Thyroid gland (tissue), 4 donors: ENCODE measurements around the gene STK33. TPM values are rescaled to one million over a fixed set of nuclear protein-coding genes. Genes with fewer than 3 reads are reported as not detected.

ENCODE experiments used
- DNase-seq, 2 donors: peaks; one replicate each; pipeline ENCODE4 v3.0.0-alpha.2; 2019
- H3K27ac ChIP-seq, 3 donors: fragments of 200-600 bp; sonication (generic); 1 replicate in 2 of 3; 2 replicates in 1 of 3; pipeline ENCODE4 v1.5.1; 2016 to 2019; ENCODE audit warnings: mild to moderate bottlenecking in 1 of 3, moderate library complexity in 1 of 3
- H3K27me3 ChIP-seq: fragments of 200-600 bp; sonication (generic); one replicate; pipeline ENCODE4 v1.5.1; 2019
- H3K36me3 ChIP-seq, 2 donors: fragments of 200-600 bp; sonication (generic); one replicate each; pipeline ENCODE4 v1.5.1; 2016 to 2019
- H3K4me1 ChIP-seq, 2 donors: fragments of 200-600 bp; sonication (generic); one replicate each; pipeline ENCODE4 v1.5.1; 2017 to 2019
- H3K4me3 ChIP-seq, 3 donors: fragments of 200-600 bp; sonication (generic); replicated peaks in 1 of 3; 1 replicate in 2 of 3; 2 replicates in 1 of 3; pipeline ENCODE4 v1.5.1; 2016; ENCODE audit warnings: mild to moderate bottlenecking in 1 of 3
- H3K9me3 ChIP-seq: fragments of 200-600 bp; sonication (generic); one replicate; pipeline ENCODE4 v1.5.1; 2017
- POLR2A ChIP-seq, 2 donors: fragments of 450-650 bp; IDR thresholded peaks; one replicate each; pipeline ENCODE4 v1.6.1; 2017; ENCODE audit warnings: antibody characterized with exemption in 2 of 2, mild to moderate bottlenecking in 2 of 2, moderate library complexity in 1 of 2
- WGBS, 2 donors: methylation state at CpG; one replicate each; pipeline ENCODE4 v1.1.5; 2017; 5-methylcytosine and 5-hydroxymethylcytosine counted together
- intact Hi-C: fragments of 100-400 bp; cut with DNase I; formaldehyde crosslinking; loops from one replicate; pipeline ENCODE4 v1.15.1; 2023
- total RNA-seq, 4 donors: library from RNA; depleted of rRNA; stranded (reverse); fragments of >200 nt; gene quantifications; one replicate each; pipeline ENCODE4 v1.2.3, GENCODE V29; 2016
- TF ChIP-seq, protein P1 (sequence below), 6 experiments: fragments of 200-600 bp in 3 of 6; fragments of 450-650 bp in 3 of 6; sonication (generic) in 3 of 6; IDR thresholded peaks; one replicate each; pipeline ENCODE4 v1.5.1; 2016 to 2019; ENCODE audit warnings: antibody characterized with exemption in 6 of 6, mild to moderate bottlenecking in 2 of 6, inconsistent platforms in 1 of 6, moderate library complexity in 1 of 6

Gene STK33
- total RNA-seq, 4 donors from 2014 or later: 29.3 to 49.8 (median 39.9) TPM

DNA sequence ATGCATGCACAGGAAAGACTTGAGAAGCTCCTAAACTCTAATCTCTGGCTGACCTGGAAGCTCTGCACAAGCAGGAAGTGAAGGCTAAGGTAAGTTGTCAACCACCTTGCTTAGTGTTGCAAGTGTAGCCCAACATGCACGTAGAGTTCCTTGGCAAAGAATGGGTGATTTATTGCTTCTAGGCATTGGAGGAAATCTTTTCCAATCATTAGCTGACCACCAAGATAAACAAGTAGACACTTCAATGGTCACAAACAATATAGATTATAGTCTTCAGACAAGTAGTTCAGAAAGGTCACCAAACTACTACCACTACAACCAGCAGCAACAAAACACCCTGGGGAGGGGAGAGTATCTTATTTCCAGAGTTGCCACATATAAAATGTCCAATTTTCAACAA is 105.6 kb downstream of the STK33 start:
- intact Hi-C loops: no loop called here
- TF ChIP-seq, protein P1, sequence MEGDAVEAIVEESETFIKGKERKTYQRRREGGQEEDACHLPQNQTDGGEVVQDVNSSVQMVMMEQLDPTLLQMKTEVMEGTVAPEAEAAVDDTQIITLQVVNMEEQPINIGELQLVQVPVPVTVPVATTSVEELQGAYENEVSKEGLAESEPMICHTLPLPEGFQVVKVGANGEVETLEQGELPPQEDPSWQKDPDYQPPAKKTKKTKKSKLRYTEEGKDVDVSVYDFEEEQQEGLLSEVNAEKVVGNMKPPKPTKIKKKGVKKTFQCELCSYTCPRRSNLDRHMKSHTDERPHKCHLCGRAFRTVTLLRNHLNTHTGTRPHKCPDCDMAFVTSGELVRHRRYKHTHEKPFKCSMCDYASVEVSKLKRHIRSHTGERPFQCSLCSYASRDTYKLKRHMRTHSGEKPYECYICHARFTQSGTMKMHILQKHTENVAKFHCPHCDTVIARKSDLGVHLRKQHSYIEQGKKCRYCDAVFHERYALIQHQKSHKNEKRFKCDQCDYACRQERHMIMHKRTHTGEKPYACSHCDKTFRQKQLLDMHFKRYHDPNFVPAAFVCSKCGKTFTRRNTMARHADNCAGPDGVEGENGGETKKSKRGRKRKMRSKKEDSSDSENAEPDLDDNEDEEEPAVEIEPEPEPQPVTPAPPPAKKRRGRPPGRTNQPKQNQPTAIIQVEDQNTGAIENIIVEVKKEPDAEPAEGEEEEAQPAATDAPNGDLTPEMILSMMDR (IDR thresholded peaks at IDR 0.05): no peak
- TF ChIP-seq POLR2A (IDR thresholded peaks at IDR 0.05): no peak
- 86 to 92% methylated on average over 1 of the region's 1 CpG for WGBS, 2 donors

DNA sequence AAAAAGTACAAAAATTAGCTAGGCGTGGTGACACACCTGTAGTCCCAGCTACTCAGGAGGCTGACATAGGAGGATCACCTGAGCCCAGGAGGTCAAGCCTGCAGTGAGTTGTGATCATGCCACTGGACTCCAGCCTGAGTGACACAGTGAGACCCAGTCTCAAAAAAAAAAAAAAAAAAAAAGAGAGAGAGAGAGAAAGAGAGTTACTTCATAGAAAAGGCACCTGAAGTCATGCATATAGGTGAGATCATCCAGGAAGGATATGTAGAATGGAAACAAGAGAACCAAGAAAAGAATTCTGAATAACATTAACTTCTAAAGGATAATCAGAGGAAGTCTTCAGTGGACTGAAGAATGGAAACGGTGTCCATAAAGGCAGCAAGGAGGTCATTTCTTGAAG is 106.8 kb downstream of the STK33 start:
- DNase-seq: no peak
- intact Hi-C loops: no loop called here
- H3K4me1 ChIP-seq: no peaks in the 10 kb centered on the region
- WGBS, 2 donors: 88 to 92% methylated on average over 2 of the region's 2 CpGs
- no peak for TF ChIP-seq POLR2A (IDR thresholded peaks at IDR 0.05)
- TF ChIP-seq, protein P1 (IDR thresholded peaks at IDR 0.05): no peak
- no peaks in the 10 kb centered on the region for H3K36me3 ChIP-seq
- H3K9me3 ChIP-seq: no peaks in the 10 kb centered on the region
- no peaks in the 10 kb centered on the region for H3K27me3 ChIP-seq
- H3K4me3 ChIP-seq: no peak overlapping the region
- no peak overlapping the region for H3K27ac ChIP-seq

More for the DNA sequence above, 105.6 kb downstream of the STK33 start:
- DNase-seq: no peak
- H3K9me3 ChIP-seq: no peaks in the 10 kb centered on the region
- no peaks in the 10 kb centered on the region for H3K4me1 ChIP-seq
- no peaks in the 10 kb centered on the region for H3K36me3 ChIP-seq
- H3K27ac ChIP-seq: no peak overlapping the region
- no peaks in the 10 kb centered on the region for H3K27me3 ChIP-seq
- no peak overlapping the region for H3K4me3 ChIP-seq

DNA sequence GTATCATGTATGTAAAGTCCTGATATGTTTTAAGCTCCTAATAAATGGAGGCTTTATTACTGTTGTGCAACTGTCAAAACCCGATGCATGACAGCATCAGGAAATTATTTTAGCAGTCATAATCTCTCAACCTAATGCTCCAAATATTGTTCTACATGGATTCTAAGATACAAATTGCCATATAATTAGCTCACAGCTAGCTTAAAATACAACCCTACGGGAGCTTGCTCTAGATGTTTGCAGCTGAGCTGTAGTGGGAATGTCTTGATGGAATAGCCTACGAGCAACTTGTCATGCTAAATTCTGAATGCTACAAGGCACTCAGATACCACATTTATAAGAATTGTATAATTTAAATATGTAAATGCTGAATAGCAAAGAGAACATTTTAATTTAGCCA is 109.8 kb downstream of the STK33 start:
- intact Hi-C loops: no loop called here
- Histone ChIP-seq H3K9me3 (no peaks in the 10 kb centered on the region), H3K4me3 (no peak overlapping the region), H3K4me1 (no peaks in the 10 kb centered on the region), H3K27ac (no peak overlapping the region), H3K36me3 (no peaks in the 10 kb centered on the region), H3K27me3 (no peaks in the 10 kb centered on the region)
- DNase-seq: no peak
- TF ChIP-seq, protein P1 (IDR thresholded peaks at IDR 0.05): no peak
- TF ChIP-seq POLR2A (IDR thresholded peaks at IDR 0.05): no peak
- WGBS, 2 donors: 93 to 96% methylated on average over 3 of the region's 3 CpGs

DNA sequence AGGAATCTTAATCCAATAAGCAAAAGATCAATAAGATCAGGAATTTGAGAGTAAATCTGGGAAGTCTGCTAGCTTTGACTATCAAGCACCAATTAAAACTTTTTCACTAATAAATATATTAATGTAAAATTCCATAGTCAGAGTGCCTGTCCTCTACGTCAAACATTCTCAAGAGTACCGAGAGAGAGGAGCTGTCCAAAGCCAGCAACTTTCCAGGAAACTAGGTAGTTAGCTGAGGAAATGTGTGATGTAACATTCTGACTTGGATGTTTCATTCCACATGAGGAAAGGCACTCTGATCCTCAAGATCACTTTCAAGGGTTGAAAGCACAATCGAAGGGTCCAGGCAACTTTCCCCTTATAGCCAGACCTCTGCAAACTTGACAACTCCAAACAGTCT is 113.2 kb downstream of the STK33 start:
- TF ChIP-seq, protein P1 (IDR thresholded peaks at IDR 0.05): no peak
- TF ChIP-seq POLR2A (IDR thresholded peaks at IDR 0.05): no peak
- Histone ChIP-seq H3K36me3 (no peaks in the 10 kb centered on the region), H3K27ac (no peak overlapping the region), H3K4me1 (peaks cover 7 to 8% of the 10 kb centered on the region in 2 donors), H3K9me3 (no peaks in the 10 kb centered on the region), H3K4me3 (no peak overlapping the region), H3K27me3 (no peaks in the 10 kb centered on the region)
- 46 to 52% methylated on average over 3 of the region's 3 CpGs for WGBS, 2 donors
- intact Hi-C loops: no loop called here
- no peak for DNase-seq

DNA sequence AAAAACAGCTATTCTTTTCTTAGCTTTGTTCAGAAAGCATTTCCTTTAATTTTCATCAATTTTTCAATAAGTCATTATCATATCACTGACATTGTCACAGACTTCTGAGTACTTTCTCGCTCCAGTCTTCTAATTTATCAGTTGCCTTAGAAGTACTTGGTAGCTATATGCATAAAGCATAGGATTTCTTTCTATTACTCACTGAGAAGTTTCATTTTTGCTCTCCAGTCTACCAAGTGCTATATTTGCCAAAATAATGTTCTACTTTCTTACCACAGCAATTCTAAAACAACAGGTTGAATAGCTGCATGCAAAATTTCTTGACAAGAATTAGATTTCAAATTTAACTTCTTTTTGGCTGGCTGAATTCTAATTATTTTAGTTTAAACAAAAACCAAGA is 116.3 kb downstream of the STK33 start:
- H3K27ac ChIP-seq: no peak overlapping the region
- WGBS, 2 donors: 96 to 97% methylated on average over 1 of the region's 1 CpG
- no peak for DNase-seq
- intact Hi-C loops: no loop called here
- no peaks in the 10 kb centered on the region for H3K36me3 ChIP-seq
- no peaks in the 10 kb centered on the region for H3K27me3 ChIP-seq
- peaks cover 7 to 8% of the 10 kb centered on the region in 2 donors for H3K4me1 ChIP-seq
- TF ChIP-seq, protein P1 (IDR thresholded peaks at IDR 0.05): no peak
- no peak for TF ChIP-seq POLR2A (IDR thresholded peaks at IDR 0.05)
- no peaks in the 10 kb centered on the region for H3K9me3 ChIP-seq
- no peak overlapping the region for H3K4me3 ChIP-seq
